Measurements from ENCODE around the gene SPART. TPM values are rescaled to one million over a fixed set of nuclear protein-coding genes. Genes with fewer than 3 reads are reported as not detected.

Gene SPART
- total RNA-seq, 1 experiment from 2014 or later = 68.0 TPM

GRCh38 chr13:36294096-36294495, 52.1 kb downstream of the SPART start:
- Histone ChIP-seq H3K27me3 (no peaks in the 10 kb centered on the region), H3K4me3 (no peak overlapping the region), H3K36me3 (no peaks in the 10 kb centered on the region), H3K9me3 (peaks cover 5% of the 10 kb centered on the region)
- no peak for DNase-seq

DNA sequence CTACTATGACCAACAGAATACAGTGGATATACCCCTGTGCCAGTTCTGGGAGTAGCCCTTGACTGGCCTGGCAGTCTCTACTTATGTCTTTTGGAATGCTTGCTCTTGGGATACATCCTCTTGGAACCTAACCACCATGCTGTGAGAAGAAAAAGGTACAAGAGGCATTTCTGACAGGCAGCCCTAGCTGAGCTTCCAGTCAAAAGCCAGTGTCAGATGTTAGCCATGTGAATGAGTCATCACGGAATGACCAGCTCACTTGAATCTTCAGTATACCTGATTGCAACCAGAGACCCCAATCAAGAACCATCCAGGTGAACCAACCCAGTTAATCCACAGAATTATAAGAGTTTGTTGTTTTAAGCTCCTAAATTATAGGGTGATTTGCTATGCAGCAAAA, 52.7 kb downstream of the SPART start:
- Histone ChIP-seq H3K9me3 (peaks cover 11% of the 10 kb centered on the region), H3K27me3 (no peaks in the 10 kb centered on the region), H3K4me3 (no peak overlapping the region), H3K36me3 (no peaks in the 10 kb centered on the region)
- DNase-seq = no peak

DNA sequence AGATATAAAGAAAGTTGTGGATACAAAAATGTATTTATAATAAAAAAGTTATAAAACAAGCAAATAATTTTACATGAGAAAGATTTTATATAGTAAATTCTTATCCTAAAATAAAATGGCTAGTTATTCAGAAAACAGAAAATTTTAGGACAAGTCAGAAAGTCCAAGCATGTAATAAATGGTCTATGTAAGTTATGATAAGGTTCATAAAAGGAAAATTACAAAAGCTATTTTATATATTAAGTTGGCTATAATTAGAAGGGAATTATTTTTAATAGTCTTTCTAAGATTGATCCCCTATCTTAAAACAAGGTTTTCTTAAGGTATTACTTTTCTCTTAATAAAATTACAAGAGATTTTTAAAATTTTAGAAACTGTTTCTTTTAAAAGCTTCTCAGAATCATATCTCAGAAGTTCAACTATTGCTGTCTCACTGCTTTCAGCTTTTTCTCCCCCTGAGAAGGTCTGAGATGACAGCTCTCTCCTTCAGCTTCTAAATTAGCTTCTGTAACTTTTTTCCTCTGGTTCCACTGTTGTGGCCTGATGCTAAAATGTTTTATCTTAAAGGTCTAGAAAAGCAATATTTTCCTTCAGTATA, 57.3 kb downstream of the SPART start:
- Histone ChIP-seq H3K36me3 (no peaks in the 10 kb centered on the region), H3K9me3 (peaks cover 15% of the 10 kb centered on the region), H3K27me3 (0 out of 2 replicates have a peak, but pooled peaks cover 3% of the 10 kb centered on the region), H3K4me3 (no peak overlapping the region)
- DNase-seq = no peak

- H3K9me3 ChIP-seq = peaks cover 15% of the 10 kb centered on the region
- no peak overlapping the region for H3K4me3 ChIP-seq
- H3K27me3 ChIP-seq = 0 out of 2 replicates have a peak, but pooled peaks cover 3% of the 10 kb centered on the region
- H3K36me3 ChIP-seq = no peaks in the 10 kb centered on the region
- DNase-seq = no peak
These were observed 60.2 kb downstream of the SPART start for GRCh38 chr13:36286006-36286405.

DNA sequence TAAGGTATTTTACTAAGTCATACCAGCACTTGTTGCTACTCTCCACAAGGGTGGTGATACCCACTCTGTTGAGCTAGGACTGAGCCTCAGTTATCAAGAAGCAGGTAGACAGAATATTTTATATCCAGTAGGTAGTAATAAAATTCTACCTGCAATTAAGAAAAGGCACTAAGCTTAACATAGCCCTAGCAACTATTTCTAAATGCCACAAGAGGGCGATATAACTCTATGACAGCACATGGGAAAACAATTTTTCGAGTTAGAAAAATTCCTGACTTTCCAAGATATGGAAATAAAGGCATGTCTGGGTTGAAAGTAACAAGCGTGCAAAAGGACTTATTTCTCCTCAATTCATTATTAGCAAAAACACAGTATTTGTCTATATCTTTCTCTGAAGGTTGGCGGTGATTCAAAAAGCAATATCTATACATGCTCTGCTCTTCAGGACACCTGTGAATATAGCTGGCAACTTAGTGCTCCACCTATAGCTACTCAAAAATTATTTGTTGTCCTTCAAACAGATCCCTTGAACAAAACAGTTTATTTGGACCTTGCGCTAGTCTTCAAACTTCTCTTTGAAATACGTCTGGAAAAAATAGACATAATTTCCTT, 63.3 kb downstream of the SPART start:
- peaks cover 3% of the 10 kb centered on the region; the same call in 1 of the 2 replicates for H3K9me3 ChIP-seq
- H3K4me3 ChIP-seq = no peak overlapping the region
- no peak for DNase-seq
- 0 out of 2 replicates have a peak, but pooled peaks cover 3% of the 10 kb centered on the region for H3K27me3 ChIP-seq
- H3K36me3 ChIP-seq = no peaks in the 10 kb centered on the region

DNA sequence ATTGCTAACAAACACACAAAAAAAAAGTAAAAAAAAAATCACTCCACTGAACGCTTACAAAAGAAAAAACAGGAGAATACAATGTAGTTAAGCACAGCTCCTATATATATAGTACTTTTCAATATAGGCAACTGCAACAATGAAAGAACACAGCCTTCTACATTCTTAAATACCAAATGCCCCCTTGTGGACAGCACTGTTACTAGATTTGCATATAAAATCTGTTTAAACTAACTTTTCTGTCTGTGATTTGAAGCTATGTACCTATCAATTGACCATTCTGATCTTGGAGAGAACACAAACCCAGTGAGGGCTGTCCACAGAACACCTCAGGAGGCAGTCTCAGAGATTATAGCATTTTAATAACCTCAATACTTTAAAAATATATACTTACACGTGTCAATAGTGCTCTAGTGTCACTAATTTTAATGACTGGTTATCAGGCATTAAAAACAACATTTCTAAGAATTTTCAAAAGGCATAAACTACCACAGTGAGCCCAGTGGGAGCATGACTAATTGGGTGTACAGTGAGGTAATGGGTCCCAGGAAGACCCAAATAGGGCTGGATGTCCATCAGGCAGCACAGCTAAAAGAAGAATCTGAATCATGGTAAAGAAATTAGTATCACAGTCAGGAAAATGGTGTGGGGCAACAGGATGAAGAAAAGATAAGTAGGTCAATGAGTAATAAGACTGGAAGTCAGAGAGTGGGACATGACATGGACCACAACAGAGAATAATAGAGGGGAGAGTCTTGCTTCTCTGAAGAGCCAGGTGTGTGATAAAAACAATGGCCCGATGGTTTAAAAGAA, 70.8 kb downstream of the SPART start:
- DNase-seq = no peak

GRCh38 chr13:36273431-36273830, 72.8 kb downstream of the SPART start:
- H3K27me3 ChIP-seq = no peaks in the 10 kb centered on the region
- no peak for DNase-seq
- no peaks in the 10 kb centered on the region for H3K36me3 ChIP-seq
- no peak overlapping the region for H3K4me3 ChIP-seq
- H3K9me3 ChIP-seq = no peaks in the 10 kb centered on the region; the same call in 1 of the 2 replicates

More for the DNA sequence above, 70.8 kb downstream of the SPART start:
- no peaks in the 10 kb centered on the region for H3K36me3 ChIP-seq
- no peak overlapping the region for H3K4me3 ChIP-seq
- H3K9me3 ChIP-seq = no peaks in the 10 kb centered on the region; the same call in 1 of the 2 replicates
- no peaks in the 10 kb centered on the region for H3K27me3 ChIP-seq

GRCh38 chr13:36261976-36262375, 84.2 kb downstream of the SPART start:
- DNase-seq = no peak
- Histone ChIP-seq H3K9me3 (no peaks in the 10 kb centered on the region), H3K4me3 (no peak overlapping the region), H3K27me3 (no peaks in the 10 kb centered on the region), H3K36me3 (no peaks in the 10 kb centered on the region)

- H3K27me3 ChIP-seq = no peaks in the 10 kb centered on the region
- no peaks in the 10 kb centered on the region for H3K36me3 ChIP-seq
- no peak for DNase-seq
- H3K4me3 ChIP-seq = no peak overlapping the region
- H3K9me3 ChIP-seq = no peaks in the 10 kb centered on the region
These were observed 85.2 kb downstream of the SPART start for GRCh38 chr13:36261011-36261410.

DNA sequence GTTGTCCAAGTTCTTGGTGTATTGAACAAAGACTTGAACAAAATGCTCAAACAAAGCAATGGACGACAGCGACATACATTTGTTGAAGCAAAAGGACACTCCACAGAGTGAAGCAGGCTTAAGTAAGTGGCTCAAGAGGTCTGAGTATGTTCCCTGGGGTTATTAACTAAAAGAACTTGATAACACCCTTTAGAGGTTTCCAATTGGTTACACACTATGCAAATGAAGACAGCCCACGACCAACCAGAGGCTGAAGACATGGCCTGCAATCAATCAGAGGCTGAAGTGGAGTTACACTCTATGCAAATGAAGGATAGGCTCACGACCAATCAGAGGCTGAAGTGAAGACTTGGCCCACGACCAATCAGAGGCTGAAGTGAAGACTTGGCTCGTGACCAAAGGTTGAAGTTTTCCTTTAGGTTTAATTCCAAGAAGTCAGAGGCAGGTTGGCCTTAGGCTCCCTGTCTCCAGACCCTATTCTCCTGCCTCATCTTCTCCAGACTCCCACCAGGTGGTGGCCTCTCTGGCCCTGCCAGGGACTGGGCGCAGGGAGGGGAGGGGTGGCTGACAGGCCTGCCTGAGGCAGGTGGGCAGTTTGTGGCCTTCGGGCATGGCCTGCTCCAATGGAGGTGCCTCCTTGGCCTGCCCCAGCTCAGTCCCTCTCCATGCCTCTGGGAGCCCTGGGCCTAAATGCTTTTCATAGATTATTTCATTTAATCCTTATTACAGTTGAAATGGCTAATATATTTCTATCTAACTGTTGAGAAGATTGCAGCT, 86.6 kb downstream of the SPART start:
- H3K9me3 ChIP-seq = no peaks in the 10 kb centered on the region
- H3K4me3 ChIP-seq = no peak overlapping the region
- H3K27me3 ChIP-seq = no peaks in the 10 kb centered on the region
- no peaks in the 10 kb centered on the region for H3K36me3 ChIP-seq
- no peak for DNase-seq

DNA sequence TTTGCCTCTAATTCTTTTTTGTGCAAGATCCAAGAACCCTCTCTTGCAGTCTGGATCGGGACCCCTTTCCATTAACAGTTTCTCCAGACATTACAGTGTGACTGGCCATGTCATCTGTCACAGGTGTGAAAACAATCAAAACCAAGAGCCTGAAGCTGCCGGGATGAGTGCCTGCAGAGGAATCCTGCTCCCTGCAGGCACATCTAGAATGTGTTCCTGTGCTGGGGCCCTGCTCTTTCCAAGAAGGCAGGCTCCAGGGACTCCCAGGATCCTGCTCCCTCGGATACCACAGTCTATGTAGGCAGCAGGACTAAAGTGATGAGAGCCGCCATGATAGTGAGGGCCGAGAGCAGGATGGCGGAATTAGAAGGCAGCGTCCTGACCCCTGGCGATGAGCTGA, 87.4 kb downstream of the SPART start:
- Histone ChIP-seq H3K36me3 (no peaks in the 10 kb centered on the region), H3K4me3 (no peak overlapping the region), H3K9me3 (no peaks in the 10 kb centered on the region), H3K27me3 (no peaks in the 10 kb centered on the region)
- no peak for DNase-seq

Other genes with a start within 250 kb of the SPART start
- 5.5 and 7.0 TPM in 2 replicates for gene DCLK1, start 215.0 kb downstream of the SPART start, total RNA-seq (2014; rRNA removed; shearing (Covaris generic); ENCODE audit: low replicate concordance)
- 0.47 TPM in 1 of 2 replicates, not detected in the other for gene SOHLH2, start 131.8 kb downstream of the SPART start, total RNA-seq (2014; rRNA removed; shearing (Covaris generic); ENCODE audit: low replicate concordance)
- gene CCDC169, start 48.6 kb downstream of the SPART start, total RNA-seq (2014; rRNA removed; shearing (Covaris generic); ENCODE audit: low replicate concordance) = 0.07 and 0.47 TPM in 2 replicates
- gene CCNA1, start 86.1 kb upstream of the SPART start, total RNA-seq (2014; rRNA removed; shearing (Covaris generic); ENCODE audit: low replicate concordance) = 0.49 and 0.59 TPM in 2 replicates